SW 1271 (cell line): ENCODE results near the gene FILIP1L.
A peak's percentile ranks its signal among the peaks of the same experiment; 100 is the strongest.

ENCODE experiments used
- DNase-seq, 2 experiments: peaks; one replicate each; lab custom pipeline; 2025; lab: John Stamatoyannopoulos, UW

The FILIP1L gene

GRCh38 chr3:99923873-99924272 is 190.4 kb downstream of the FILIP1L start:
- DNase-seq: no peak

- DNase-seq: no peak
Measured at GRCh38 chr3:99921986-99922385, 192.3 kb downstream of the FILIP1L start.

- no peak for DNase-seq
Measured at GRCh38 chr3:99921377-99921695, 193.0 kb downstream of the FILIP1L start.

- no peak for DNase-seq
Measured at GRCh38 chr3:99920481-99921376, 193.6 kb downstream of the FILIP1L start.

GRCh38 chr3:99919694-99920093 is 194.6 kb downstream of the FILIP1L start:
- no peak for DNase-seq

GRCh38 chr3:99918715-99919114 is 195.6 kb downstream of the FILIP1L start:
- DNase-seq: no peak

GRCh38 chr3:99915906-99916432 is 198.3 kb downstream of the FILIP1L start:
- no peak for DNase-seq

GRCh38 chr3:99911433-99911832 is 202.9 kb downstream of the FILIP1L start:
- DNase-seq: no peak

- no peak for DNase-seq
Measured at GRCh38 chr3:99910752-99911290, 203.5 kb downstream of the FILIP1L start.

- peak in 1 of 2 experiments; percentile 35 for DNase-seq
Measured at GRCh38 chr3:99909714-99910495, 204.4 kb downstream of the FILIP1L start.

GRCh38 chr3:99907959-99908544 is 206.2 kb downstream of the FILIP1L start:
- DNase-seq: no peak

GRCh38 chr3:99903869-99904268 is 210.4 kb downstream of the FILIP1L start:
- DNase-seq: no peak

- DNase-seq: peak; percentile 35 to 82
Measured at GRCh38 chr3:99902091-99902490, 212.2 kb downstream of the FILIP1L start.

- DNase-seq: peak; percentile 89 to 98
Measured at GRCh38 chr3:99901200-99901926, 212.9 kb downstream of the FILIP1L start.

- no peak for DNase-seq
Measured at GRCh38 chr3:99900248-99900647, 214.1 kb downstream of the FILIP1L start.

- no peak for DNase-seq
Measured at GRCh38 chr3:99899603-99900002, 214.7 kb downstream of the FILIP1L start.

- peak in 1 of 2 experiments; percentile 57 for DNase-seq
Measured at GRCh38 chr3:99896482-99896881, 217.8 kb downstream of the FILIP1L start.

GRCh38 chr3:99895703-99896441 is 218.4 kb downstream of the FILIP1L start:
- peak; percentile 76 to 85 for DNase-seq

GRCh38 chr3:99895131-99895696 is 219.1 kb downstream of the FILIP1L start:
- no peak for DNase-seq

- no peak for DNase-seq
Measured at GRCh38 chr3:99892332-99892731, 222.0 kb downstream of the FILIP1L start.
